Glutamatergic neuron (in vitro differentiated cells): Measurements from ENCODE around the gene MTAP. TPM values are rescaled to one million over a fixed set of nuclear protein-coding genes. Genes with fewer than 3 reads are reported as not detected.

ENCODE experiments used
- DNase-seq: peaks from one replicate; pipeline ENCODE4 v3.0.0; 2022
- H3K27ac Mint-ChIP-seq: one replicate; pipeline ENCODE4 v1.8.0; 2020; ENCODE audit warnings: mild to moderate bottlenecking, mixed read lengths, inconsistent platforms; ENCODE audit not compliant: unreplicated experiment
- H3K27me3 Mint-ChIP-seq: one replicate; pipeline ENCODE4 v1.8.0; 2020; ENCODE audit warnings: mild to moderate bottlenecking, moderate library complexity, mixed read lengths, inconsistent platforms; ENCODE audit not compliant: unreplicated experiment
- H3K36me3 Mint-ChIP-seq: one replicate; pipeline ENCODE4 v1.8.0; 2020; ENCODE audit warnings: mild to moderate bottlenecking, mixed read lengths, inconsistent platforms; ENCODE audit not compliant: unreplicated experiment
- H3K4me1 Mint-ChIP-seq: one replicate; pipeline ENCODE4 v1.8.0; 2020; ENCODE audit warnings: mild to moderate bottlenecking, low read depth, mixed read lengths, inconsistent platforms; ENCODE audit not compliant: unreplicated experiment
- H3K4me3 Mint-ChIP-seq: one replicate; pipeline ENCODE4 v1.8.0; 2020; ENCODE audit warnings: mild to moderate bottlenecking, mixed read lengths, inconsistent platforms; ENCODE audit not compliant: unreplicated experiment
- H3K9me3 Mint-ChIP-seq: one replicate; pipeline ENCODE4 v1.8.0; 2020; ENCODE audit warnings: mild to moderate bottlenecking, moderate library complexity, mixed read lengths, inconsistent platforms; ENCODE audit not compliant: unreplicated experiment
- total RNA-seq: library from RNA; stranded (reverse); fragmentation: NEBNext Ultra II Directional; extraction: Animal tissue kit (Norgen Biotek cat#: 25700); gene quantifications from one replicate; pipeline ENCODE4 v1.2.1, GENCODE V29; 2021; ENCODE audit not compliant: unreplicated experiment
- TF ChIP-seq, protein P1 (sequence below): fragments of 200-600 bp; sonication (generic); IDR thresholded peaks from one replicate; pipeline ENCODE4 v1.5.0; 2021; ENCODE audit not compliant: partially characterized antibody, unreplicated experiment

MTAP gene
- total RNA-seq, 1 donor from 2014 or later = 48.1 TPM

DNA sequence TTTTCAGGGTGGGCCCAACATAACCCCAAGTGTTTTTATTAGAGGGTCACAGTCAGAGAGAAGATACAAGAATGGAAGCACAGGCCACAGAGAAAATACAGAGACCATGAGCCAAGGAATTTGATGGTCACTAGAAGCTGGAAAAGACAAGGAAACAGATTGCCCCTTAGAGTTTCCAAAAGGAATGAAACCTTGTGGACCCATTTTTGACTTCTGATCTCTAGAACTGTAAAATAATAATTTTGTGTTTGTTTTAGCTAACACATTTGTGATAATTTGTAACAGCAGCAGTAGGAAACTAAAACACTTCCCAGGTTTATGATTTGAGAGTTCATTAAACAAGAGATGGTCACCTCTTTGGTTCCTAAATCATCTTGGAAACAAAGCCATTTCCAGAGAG is 169.9 kb downstream of the MTAP start:
- DNase-seq = no peak
- H3K9me3 Mint-ChIP-seq = peaks cover 12% of the 10 kb centered on the region
- H3K27ac Mint-ChIP-seq = no peak overlapping the region
- H3K27me3 Mint-ChIP-seq = peaks cover 53% of the 10 kb centered on the region
- H3K4me1 Mint-ChIP-seq = peaks cover 5% of the 10 kb centered on the region
- no peak overlapping the region for H3K4me3 Mint-ChIP-seq
- TF ChIP-seq, protein P1, sequence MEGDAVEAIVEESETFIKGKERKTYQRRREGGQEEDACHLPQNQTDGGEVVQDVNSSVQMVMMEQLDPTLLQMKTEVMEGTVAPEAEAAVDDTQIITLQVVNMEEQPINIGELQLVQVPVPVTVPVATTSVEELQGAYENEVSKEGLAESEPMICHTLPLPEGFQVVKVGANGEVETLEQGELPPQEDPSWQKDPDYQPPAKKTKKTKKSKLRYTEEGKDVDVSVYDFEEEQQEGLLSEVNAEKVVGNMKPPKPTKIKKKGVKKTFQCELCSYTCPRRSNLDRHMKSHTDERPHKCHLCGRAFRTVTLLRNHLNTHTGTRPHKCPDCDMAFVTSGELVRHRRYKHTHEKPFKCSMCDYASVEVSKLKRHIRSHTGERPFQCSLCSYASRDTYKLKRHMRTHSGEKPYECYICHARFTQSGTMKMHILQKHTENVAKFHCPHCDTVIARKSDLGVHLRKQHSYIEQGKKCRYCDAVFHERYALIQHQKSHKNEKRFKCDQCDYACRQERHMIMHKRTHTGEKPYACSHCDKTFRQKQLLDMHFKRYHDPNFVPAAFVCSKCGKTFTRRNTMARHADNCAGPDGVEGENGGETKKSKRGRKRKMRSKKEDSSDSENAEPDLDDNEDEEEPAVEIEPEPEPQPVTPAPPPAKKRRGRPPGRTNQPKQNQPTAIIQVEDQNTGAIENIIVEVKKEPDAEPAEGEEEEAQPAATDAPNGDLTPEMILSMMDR = no peak
- H3K36me3 Mint-ChIP-seq = no peaks in the 10 kb centered on the region

DNA sequence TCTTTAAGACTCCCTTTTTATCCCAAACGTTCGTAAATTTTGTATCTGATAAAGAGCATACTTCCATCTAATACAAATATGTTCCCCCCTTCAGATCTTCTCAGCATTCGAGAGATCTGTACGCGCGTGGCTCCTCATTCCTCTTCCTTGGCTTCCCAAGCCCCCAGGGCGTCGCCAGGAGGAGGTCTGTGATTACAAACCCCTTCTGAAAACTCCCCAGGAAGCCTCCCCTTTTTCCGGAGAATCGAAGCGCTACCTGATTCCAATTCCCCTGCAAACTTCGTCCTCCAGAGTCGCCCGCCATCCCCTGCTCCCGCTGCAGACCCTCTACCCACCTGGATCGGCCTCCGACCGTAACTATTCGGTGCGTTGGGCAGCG is 171.9 kb downstream of the MTAP start:
- DNase-seq = no peak
- TF ChIP-seq, protein P1 = no peak
- H3K9me3 Mint-ChIP-seq = peaks cover 10% of the 10 kb centered on the region
- H3K27me3 Mint-ChIP-seq = peaks cover 49% of the 10 kb centered on the region
- peaks cover 3% of the 10 kb centered on the region for H3K4me1 Mint-ChIP-seq
- H3K36me3 Mint-ChIP-seq = peaks cover 3% of the 10 kb centered on the region
- H3K27ac Mint-ChIP-seq = no peak overlapping the region
- peak overlapping the region; percentile 85 for H3K4me3 Mint-ChIP-seq

DNA sequence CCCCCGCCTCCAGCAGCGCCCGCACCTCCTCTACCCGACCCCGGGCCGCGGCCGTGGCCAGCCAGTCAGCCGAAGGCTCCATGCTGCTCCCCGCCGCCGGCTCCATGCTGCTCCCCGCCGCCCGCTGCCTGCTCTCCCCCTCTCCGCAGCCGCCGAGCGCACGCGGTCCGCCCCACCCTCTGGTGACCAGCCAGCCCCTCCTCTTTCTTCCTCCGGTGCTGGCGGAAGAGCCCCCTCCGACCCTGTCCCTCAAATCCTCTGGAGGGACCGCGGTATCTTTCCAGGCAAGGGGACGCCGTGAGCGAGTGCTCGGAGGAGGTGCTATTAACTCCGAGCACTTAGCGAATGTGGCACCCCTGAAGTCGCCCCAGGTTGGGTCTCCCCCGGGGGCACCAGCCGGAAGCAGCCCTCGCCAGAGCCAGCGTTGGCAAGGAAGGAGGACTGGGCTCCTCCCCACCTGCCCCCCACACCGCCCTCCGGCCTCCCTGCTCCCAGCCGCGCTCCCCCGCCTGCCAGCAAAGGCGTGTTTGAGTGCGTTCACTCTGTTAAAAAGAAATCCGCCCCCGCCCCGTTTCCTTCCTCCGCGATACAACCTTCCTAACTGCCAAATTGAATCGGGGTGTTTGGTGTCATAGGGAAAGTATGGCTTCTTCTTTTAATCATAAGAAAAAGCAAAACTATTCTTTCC is 172.4 kb downstream of the MTAP start:
- Mint-ChIP-seq H3K4me1 (peaks cover 3% of the 10 kb centered on the region), H3K36me3 (peaks cover 5% of the 10 kb centered on the region), H3K4me3 (peak overlapping the region; percentile 85), H3K27ac (no peak overlapping the region), H3K27me3 (peaks cover 49% of the 10 kb centered on the region), H3K9me3 (peaks cover 11% of the 10 kb centered on the region)
- TF ChIP-seq, protein P1 = no peak
- peak; percentile 71 for DNase-seq

DNA sequence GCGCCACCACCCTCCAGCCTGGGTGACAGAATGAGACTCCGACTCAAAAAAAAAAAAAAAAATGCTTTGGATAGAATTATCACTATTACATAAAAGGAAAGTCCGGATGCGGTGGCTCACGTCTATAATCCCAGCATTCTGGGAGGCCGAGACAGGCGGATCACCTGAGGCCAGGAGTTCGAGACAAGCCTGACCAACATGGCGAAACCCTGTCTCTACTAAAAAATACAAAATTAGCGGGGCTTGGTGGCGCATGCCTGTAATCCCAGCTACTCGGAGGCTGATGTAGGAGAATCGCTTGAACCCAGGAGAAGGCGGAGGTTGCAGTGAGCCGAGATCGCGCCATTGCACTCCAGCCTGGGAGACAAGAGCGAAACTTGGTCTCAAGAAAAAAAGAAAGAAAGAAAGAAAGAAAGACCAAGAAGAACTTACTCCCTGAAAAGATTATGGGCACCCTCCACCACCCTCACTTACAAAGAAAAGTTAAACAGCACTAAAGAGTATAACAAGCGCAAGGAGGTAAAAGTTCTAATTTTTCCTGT is 174.0 kb downstream of the MTAP start:
- H3K36me3 Mint-ChIP-seq = peaks cover 5% of the 10 kb centered on the region
- TF ChIP-seq, protein P1 = no peak
- no peaks in the 10 kb centered on the region for H3K4me1 Mint-ChIP-seq
- H3K27ac Mint-ChIP-seq = no peak overlapping the region
- H3K4me3 Mint-ChIP-seq = no peak overlapping the region
- H3K9me3 Mint-ChIP-seq = peaks cover 8% of the 10 kb centered on the region
- H3K27me3 Mint-ChIP-seq = peaks cover 40% of the 10 kb centered on the region
- DNase-seq = no peak

DNA sequence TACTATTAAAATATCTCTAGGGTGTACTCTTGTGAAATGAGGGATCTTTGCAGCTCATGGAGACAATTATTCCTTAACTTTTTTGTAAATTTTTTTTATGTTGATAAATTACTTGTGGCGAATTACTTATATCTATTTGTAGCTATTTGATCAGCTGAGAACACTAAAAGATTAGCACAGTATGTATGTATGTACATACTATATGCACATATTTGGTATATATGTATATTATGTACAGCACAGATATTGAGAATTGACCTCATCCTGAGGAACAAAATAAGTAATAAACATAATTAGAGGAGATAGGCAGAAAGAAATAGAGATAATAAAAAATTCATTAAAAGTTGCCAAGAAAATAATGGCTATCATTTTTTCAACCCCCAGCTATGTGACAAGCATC is 180.0 kb downstream of the MTAP start:
- Mint-ChIP-seq H3K4me3 (no peak overlapping the region), H3K4me1 (no peaks in the 10 kb centered on the region), H3K27ac (no peak overlapping the region), H3K36me3 (peaks cover 5% of the 10 kb centered on the region), H3K27me3 (peaks cover 16% of the 10 kb centered on the region), H3K9me3 (peaks cover 3% of the 10 kb centered on the region)
- no peak for DNase-seq
- TF ChIP-seq, protein P1 = no peak
